ENCODE data around the gene TIAM2.

DNA sequence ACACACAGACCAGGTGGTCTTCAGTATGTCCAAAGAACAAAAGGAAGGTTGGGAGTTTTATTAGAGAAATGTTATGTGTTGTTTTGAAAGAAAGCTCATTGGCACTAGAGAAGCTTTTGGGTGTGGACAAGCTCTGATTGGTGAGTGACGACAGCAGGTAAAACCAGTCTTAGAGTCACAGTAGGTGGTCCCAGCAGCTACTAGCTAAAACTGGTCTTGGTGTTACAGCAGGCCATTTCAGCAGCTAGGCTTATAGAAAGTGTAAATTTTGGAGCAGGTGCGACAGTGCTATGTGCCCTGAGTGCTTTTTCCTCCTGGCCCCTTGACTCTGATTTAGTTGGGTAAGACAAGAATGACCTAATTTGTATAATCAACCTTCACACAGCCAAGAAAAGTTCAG, 272.3 kb downstream of the TIAM2 start:
- TF ChIP-seq EZH2phosphoT487 (IDR thresholded peaks at IDR 0.05; ENCODE audit: low read length) (no peak), EZH2 (optimal IDR thresholded peaks at IDR 0.05; ENCODE audit: low read depth, low read length) (no peak)
- TF ChIP-seq, protein P1, sequence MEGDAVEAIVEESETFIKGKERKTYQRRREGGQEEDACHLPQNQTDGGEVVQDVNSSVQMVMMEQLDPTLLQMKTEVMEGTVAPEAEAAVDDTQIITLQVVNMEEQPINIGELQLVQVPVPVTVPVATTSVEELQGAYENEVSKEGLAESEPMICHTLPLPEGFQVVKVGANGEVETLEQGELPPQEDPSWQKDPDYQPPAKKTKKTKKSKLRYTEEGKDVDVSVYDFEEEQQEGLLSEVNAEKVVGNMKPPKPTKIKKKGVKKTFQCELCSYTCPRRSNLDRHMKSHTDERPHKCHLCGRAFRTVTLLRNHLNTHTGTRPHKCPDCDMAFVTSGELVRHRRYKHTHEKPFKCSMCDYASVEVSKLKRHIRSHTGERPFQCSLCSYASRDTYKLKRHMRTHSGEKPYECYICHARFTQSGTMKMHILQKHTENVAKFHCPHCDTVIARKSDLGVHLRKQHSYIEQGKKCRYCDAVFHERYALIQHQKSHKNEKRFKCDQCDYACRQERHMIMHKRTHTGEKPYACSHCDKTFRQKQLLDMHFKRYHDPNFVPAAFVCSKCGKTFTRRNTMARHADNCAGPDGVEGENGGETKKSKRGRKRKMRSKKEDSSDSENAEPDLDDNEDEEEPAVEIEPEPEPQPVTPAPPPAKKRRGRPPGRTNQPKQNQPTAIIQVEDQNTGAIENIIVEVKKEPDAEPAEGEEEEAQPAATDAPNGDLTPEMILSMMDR (IDR thresholded peaks at IDR 0.05; ENCODE audit: low read length) = no peak

Data from MM.1S (cell line).